ENCODE measurements around the gene TERT.

DNA sequence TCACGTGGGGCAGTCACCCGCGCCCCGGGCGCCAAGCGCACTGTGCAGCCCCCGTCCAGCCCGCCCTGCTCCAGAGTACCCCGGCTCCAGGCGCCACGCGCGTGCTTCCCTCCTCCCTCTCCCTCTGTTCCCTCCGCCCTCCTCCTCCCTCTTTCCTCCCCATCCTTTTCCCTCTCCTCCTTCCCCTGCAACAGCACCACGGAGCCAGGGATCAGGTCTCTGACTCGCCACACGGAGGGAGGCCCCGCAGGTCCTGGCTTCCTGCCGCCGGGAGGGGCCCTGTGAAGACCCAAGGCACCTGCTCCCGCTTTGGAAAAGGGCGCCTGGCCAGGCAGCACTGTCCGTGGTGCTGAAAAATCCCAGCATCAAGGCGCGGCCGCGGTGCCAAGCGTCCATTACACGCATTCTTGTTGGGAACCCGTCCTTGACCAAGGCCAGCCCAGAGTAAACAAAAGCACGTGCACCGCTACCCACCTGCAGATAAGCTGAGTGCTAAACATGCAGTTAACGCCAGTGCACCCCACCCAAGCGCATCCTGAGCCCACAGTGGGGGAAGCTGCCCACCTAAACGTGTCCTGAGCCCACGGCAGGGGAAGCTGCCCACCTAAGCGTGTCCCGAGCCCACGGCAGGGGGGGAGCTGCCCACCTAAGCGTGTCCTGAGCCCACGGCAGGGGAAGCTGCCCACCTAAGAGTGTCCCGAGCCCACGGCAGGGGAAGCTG, 48.0 kb downstream of the TERT start:
- TF ChIP-seq ARNTL (CRISPR knock-in tag; IDR thresholded peaks at IDR 0.05; ENCODE audit: borderline replicate concordance, low read depth), result no peak
- TF ChIP-seq GLIS3 (CRISPR knock-in tag; IDR thresholded peaks at IDR 0.05), result no peak
- no peak for TF ChIP-seq CSDC2 (CRISPR knock-in tag; IDR thresholded peaks at IDR 0.05)
- TF ChIP-seq PPARA (CRISPR knock-in tag; IDR thresholded peaks at IDR 0.05; ENCODE audit: borderline replicate concordance), result no peak
- no peak for TF ChIP-seq ZFP3 (CRISPR knock-in tag; IDR thresholded peaks at IDR 0.05)

All from SK-N-SH treated with all-trans-retinoic acid at 6 μM for 48 hours (cell line).